T-cell (primary cell): ENCODE results near the gene DGCR2. TPM values are rescaled to one million over a fixed set of nuclear protein-coding genes. Genes with fewer than 3 reads are reported as not detected.
A peak's percentile ranks its signal among the peaks of the same experiment; 100 is the strongest.

ENCODE experiments used
- ATAC-seq, 4 experiments: fragments of 200-7000 bp in 3 of 4; fragments of 150-1000 bp in 1 of 4; cut with Tn5 transposase; replicated peaks in 1 of 4; 1 replicate in 3 of 4; 2 replicates in 1 of 4; pipeline ENCODE4 v1.10.0; 2021; ENCODE audit warnings: moderate library complexity in 3 of 4, mild to moderate bottlenecking in 2 of 4, moderate number of reproducible peaks in 1 of 4
- CTCF ChIA-PET, 2 donors: fragments of 300-600 bp; sonication (Branson Sonifier 250); formaldehyde crosslinking; loops; one replicate each; lab custom pipeline; 2022; ENCODE audit warnings: antibody characterized with exemption in 2 of 2; lab: Charles Lee
- POLR2A ChIA-PET, 2 donors: fragments of 300-600 bp; sonication (Branson Sonifier 250); formaldehyde crosslinking; loops; one replicate each; lab custom pipeline; 2022; ENCODE audit warnings: antibody characterized with exemption in 2 of 2; lab: Charles Lee
- DNase-seq, 35 experiments: peaks; one replicate each; pipeline versions ENCODE4 v3.0.0 to v3.0.0-alpha.2; 2013 to 2023
- H3K27ac ChIP-seq: one replicate; pipeline ENCODE4 v1.5.1; 2013; ENCODE audit warnings: low read length
- H3K27me3 ChIP-seq, 2 experiments: replicated peaks in 1 of 2; 1 replicate in 1 of 2; 2 replicates in 1 of 2; pipeline versions ENCODE4 v1.6.1 to v1.7.0; 2013; ENCODE audit warnings: low read length in 1 of 2, mixed read lengths in 1 of 2; ENCODE audit not compliant: control insufficient read depth in 2 of 2, insufficient read depth in 2 of 2; ENCODE audit errors: extremely low read depth in 1 of 2
- H3K36me3 ChIP-seq, 2 donors: 1 replicate in 1 of 2; 2 replicates in 1 of 2; pipeline versions ENCODE4 v1.6.1 to v1.7.0; 2013; ENCODE audit warnings: low read length in 1 of 2; ENCODE audit not compliant: control insufficient read depth in 2 of 2, insufficient read depth in 1 of 2; ENCODE audit errors: extremely low read depth in 1 of 2
- H3K4me1 ChIP-seq, 2 experiments: 1 replicate in 1 of 2; 2 replicates in 1 of 2; pipeline versions ENCODE4 v1.6.1 to v1.7.0; 2013; ENCODE audit warnings: low read length in 2 of 2, mixed read lengths in 1 of 2; ENCODE audit not compliant: insufficient read depth in 2 of 2, control insufficient read depth in 1 of 2; ENCODE audit errors: extremely low read depth in 1 of 2
- H3K4me3 ChIP-seq, 2 donors: 1 replicate in 1 of 2; 2 replicates in 1 of 2; pipeline versions ENCODE4 v1.5.1 to v1.7.0; 2013; ENCODE audit warnings: mild to moderate bottlenecking in 2 of 2, low read length in 1 of 2, moderate library complexity in 1 of 2; ENCODE audit not compliant: control insufficient read depth in 1 of 2; ENCODE audit errors: extremely low read depth in 1 of 2
- H3K9me3 ChIP-seq: 2 replicates; pipeline ENCODE4 v1.7.0; 2013
- H3K27ac Mint-ChIP-seq, 2 donors: one replicate each; pipeline ENCODE4 v1.8.0; 2020 to 2021; ENCODE audit warnings: mild to moderate bottlenecking in 2 of 2, mixed read lengths in 2 of 2
- H3K27me3 Mint-ChIP-seq, 2 donors: one replicate each; pipeline ENCODE4 v1.8.0; 2021 to 2022; ENCODE audit warnings: mixed read lengths in 2 of 2
- H3K36me3 Mint-ChIP-seq: one replicate; pipeline ENCODE4 v1.8.0; 2021; ENCODE audit warnings: mixed read lengths
- H3K4me1 Mint-ChIP-seq, 3 donors: one replicate each; pipeline ENCODE4 v1.8.0; 2020 to 2022; ENCODE audit warnings: mixed read lengths in 3 of 3, mild to moderate bottlenecking in 1 of 3
- H3K4me3 Mint-ChIP-seq, 3 donors: one replicate each; pipeline ENCODE4 v1.8.0; 2020 to 2022; ENCODE audit warnings: mild to moderate bottlenecking in 3 of 3, mixed read lengths in 3 of 3, moderate library complexity in 3 of 3
- H3K9me3 Mint-ChIP-seq, 3 donors: one replicate each; pipeline ENCODE4 v1.8.0; 2020 to 2022; ENCODE audit warnings: mixed read lengths in 3 of 3
- WGBS: methylation state at CpG from one replicate; pipeline ENCODE4 v1.1.5; 2013; ENCODE audit warnings: missing lambda C conversion rate; ENCODE audit not compliant: insufficient coverage; 5-methylcytosine and 5-hydroxymethylcytosine counted together
- total RNA-seq, 35 experiments: library from RNA in 6 of 35; stranded (reverse) in 6 of 35; fragments of 120-200 nt in 1 of 35; gene quantifications; one replicate each; pipeline versions ENCODE4 v1.2.1 to v1.2.4 and lab custom pipeline; 2013 to 2026

Gene DGCR2
- total RNA-seq (10 to 100 TPM; 50.9 to 79.2 (median 71.5) TPM), total RNA-seq (lab: John Stamatoyannopoulos, UW) (42.3 to 188 (median 98.4) reads per million in 29 experiments)
- 42.0 TPM for total RNA-seq (2013)

GRCh38 chr22:19122143-19122751 is at the start of gene DGCR2:
DGCR2 (minus strand) TSS chr22:19122412; CDS start chr22:19122206, 206 bp downstream.
- Histone ChIP-seq H3K27me3 (peaks cover 0 to 12% of the 10 kb centered on the region in 2 experiments), H3K9me3 (no peaks in the 10 kb centered on the region), H3K27ac (peak within 1 kb of the TSS; percentile 60), H3K36me3 (peaks cover under 1 to 18% of the 10 kb centered on the region in 2 donors), H3K4me1 (peaks cover 16 to 50% of the 10 kb centered on the region in 2 experiments), H3K4me3 (peak within 1 kb of the TSS; percentile 72 to 90)
- peaks cover 48 to 54% (median 49%) of the 10 kb centered on the region in 3 donors for H3K4me1 Mint-ChIP-seq
- peak; percentile 90 to 98 (median 95) for DNase-seq
- CTCF ChIA-PET = interaction anchor here in 1 of 2 donors (0.6 to 0.7 kb wide), 2 partner anchors 14 to 142 kb away, joined by 3 to 4 read pairs; no protein-coding TSS in a partner anchor
- under 1% methylated on average over 66 of the region's 67 CpGs for WGBS
- no peaks in the 10 kb centered on the region for H3K27me3 Mint-ChIP-seq
- no peaks in the 10 kb centered on the region for H3K9me3 Mint-ChIP-seq
- peak; percentile 95 to 98 (median 96) for ATAC-seq
- H3K27ac Mint-ChIP-seq = peak within 1 kb of the TSS; percentile 81 to 83
- H3K36me3 Mint-ChIP-seq = no peaks in the 10 kb centered on the region
- POLR2A ChIA-PET = interaction anchor here (0.6 to 0.7 kb wide), 3 partner anchors 12 to 1492 kb away, joined by 3 read pairs; no protein-coding TSS in a partner anchor
- H3K4me3 Mint-ChIP-seq = peak within 1 kb of the TSS; percentile 86 to 91 (median 91)

- 63% methylated on average over 7 of the region's 7 CpGs for WGBS
- POLR2A ChIA-PET = no interaction called here
- H3K4me1 ChIP-seq = peaks cover 6 to 44% of the 10 kb centered on the region in 2 experiments
Observed at GRCh38 chr22:19169947-19170318, 47.7 kb upstream of the DGCR2 start.

GRCh38 chr22:19169002-19169946 is 47.1 kb upstream of the DGCR2 start:
- Mint-ChIP-seq H3K36me3 (no peaks in the 10 kb centered on the region), H3K9me3 (no peaks in the 10 kb centered on the region), H3K4me1 (peaks cover 30 to 41% (median 36%) of the 10 kb centered on the region in 3 donors), H3K4me3 (peak overlapping the region; percentile 26 to 95 (median 56)), H3K27ac (no peak overlapping the region), H3K27me3 (peaks cover 28 to 46% of the 10 kb centered on the region in 2 donors)
- POLR2A ChIA-PET = no interaction called here
- WGBS = 9% methylated on average over 53 of the region's 58 CpGs
- ATAC-seq = no peak
- no peaks in the 10 kb centered on the region for H3K36me3 ChIP-seq
- H3K27me3 ChIP-seq = peaks cover 9 to 62% of the 10 kb centered on the region in 2 experiments
- peaks cover 6 to 44% of the 10 kb centered on the region in 2 experiments for H3K4me1 ChIP-seq
- no peak for DNase-seq
- H3K4me3 ChIP-seq = peak overlapping the region in 1 of 2 donors; percentile 21
- no peak overlapping the region for H3K27ac ChIP-seq
- CTCF ChIA-PET = no interaction called here
- no peaks in the 10 kb centered on the region for H3K9me3 ChIP-seq

More at GRCh38 chr22:19169947-19170318, 47.7 kb upstream of the DGCR2 start:
- no peak overlapping the region for H3K4me3 ChIP-seq
- peak overlapping the region; percentile 92 to 95 (median 92) for H3K4me3 Mint-ChIP-seq
- H3K36me3 Mint-ChIP-seq = no peaks in the 10 kb centered on the region
- peaks cover 9 to 56% of the 10 kb centered on the region in 2 experiments for H3K27me3 ChIP-seq
- CTCF ChIA-PET = no interaction called here
- H3K4me1 Mint-ChIP-seq = peaks cover 30 to 44% (median 36%) of the 10 kb centered on the region in 3 donors
- no peaks in the 10 kb centered on the region for H3K9me3 Mint-ChIP-seq
- ATAC-seq = no peak
- H3K27me3 Mint-ChIP-seq = peaks cover 24 to 40% of the 10 kb centered on the region in 2 donors
- no peaks in the 10 kb centered on the region for H3K9me3 ChIP-seq
- no peak overlapping the region for H3K27ac ChIP-seq
- no peak for DNase-seq
- H3K27ac Mint-ChIP-seq = no peak overlapping the region
- no peaks in the 10 kb centered on the region for H3K36me3 ChIP-seq

- Mint-ChIP-seq H3K4me1 (peaks cover 25 to 32% (median 31%) of the 10 kb centered on the region in 3 donors), H3K36me3 (no peaks in the 10 kb centered on the region), H3K27ac (no peak overlapping the region), H3K9me3 (no peaks in the 10 kb centered on the region), H3K27me3 (peaks cover 28 to 50% of the 10 kb centered on the region in 2 donors), H3K4me3 (peak overlapping the region; percentile 17 to 95 (median 37))
- ChIA-PET CTCF (no interaction called here), POLR2A (no interaction called here)
- Histone ChIP-seq H3K4me1 (peaks cover 6 to 38% of the 10 kb centered on the region in 2 experiments), H3K9me3 (no peaks in the 10 kb centered on the region), H3K4me3 (no peak overlapping the region), H3K27me3 (peaks cover 9 to 72% of the 10 kb centered on the region in 2 experiments), H3K36me3 (no peaks in the 10 kb centered on the region), H3K27ac (no peak overlapping the region)
- WGBS = 74% methylated on average over 17 of the region's 17 CpGs
- no peak for DNase-seq
- no peak for ATAC-seq
Observed at GRCh38 chr22:19168088-19168890, 46.1 kb upstream of the DGCR2 start.

- POLR2A ChIA-PET = no interaction called here
- no peaks in the 10 kb centered on the region for H3K36me3 Mint-ChIP-seq
- H3K4me1 Mint-ChIP-seq = peaks cover 15 to 22% (median 21%) of the 10 kb centered on the region in 3 donors
- H3K36me3 ChIP-seq = no peaks in the 10 kb centered on the region
- peaks cover 28 to 50% of the 10 kb centered on the region in 2 donors for H3K27me3 Mint-ChIP-seq
- ATAC-seq (no peak), DNase-seq (no peak)
- H3K27me3 ChIP-seq = peaks cover 9 to 78% of the 10 kb centered on the region in 2 experiments
- H3K27ac ChIP-seq = no peak overlapping the region
- CTCF ChIA-PET = no interaction called here
- WGBS = 79% methylated on average over 7 of the region's 13 CpGs
- H3K4me1 ChIP-seq = peaks cover 3 to 28% of the 10 kb centered on the region in 2 experiments
- H3K4me3 ChIP-seq = no peak overlapping the region
- H3K9me3 ChIP-seq = no peaks in the 10 kb centered on the region
- no peak overlapping the region for H3K4me3 Mint-ChIP-seq
- no peaks in the 10 kb centered on the region for H3K9me3 Mint-ChIP-seq
- H3K27ac Mint-ChIP-seq = no peak overlapping the region
Observed at GRCh38 chr22:19167106-19167869, 45.1 kb upstream of the DGCR2 start.
